Astrocyte of the cerebellum (primary cell): Measurements from ENCODE around the gene SLFN12L.

Experiments
- DNase-seq: peaks from one replicate; pipeline ENCODE4 v3.0.0-alpha.2; 2011; ENCODE audit warnings: low read depth
- H3K4me3 ChIP-seq: 2 replicates; pipeline ENCODE4 v1.5.1; 2011; ENCODE audit warnings: mild to moderate bottlenecking, low read depth, low read length, moderate library complexity
- CTCF ChIP-seq: IDR thresholded peaks from 2 replicates; pipeline ENCODE4 v1.5.1; 2012; ENCODE audit warnings: low read length, low read depth, moderate library complexity, mild to moderate bottlenecking; ENCODE audit errors: missing control alignments
- in situ Hi-C: cut with HindIII; loops from 2 replicates; pipeline ENCODE4 v1.10.0; 2017; ENCODE audit warnings: low sequenced_read_pairs

Gene SLFN12L

GRCh38 chr17:35423761-35424160 lies 113.7 kb downstream of the SLFN12L start:
- DNase-seq = no peak
- no peak for TF ChIP-seq CTCF
- H3K4me3 ChIP-seq = no peak overlapping the region
- in situ Hi-C loops = no loop called here
